GM19035 (cell line): Measurements from ENCODE around the gene DUSP22.
A peak's percentile ranks its signal among the peaks of the same experiment; 100 is the strongest.

Source experiments
- ATAC-seq: cut with Tn5 transposase; IDR thresholded peaks from one replicate; pipeline ENCODE4 v1.9.1; 2021; ENCODE audit not compliant: unreplicated experiment

DUSP22 gene

DNA sequence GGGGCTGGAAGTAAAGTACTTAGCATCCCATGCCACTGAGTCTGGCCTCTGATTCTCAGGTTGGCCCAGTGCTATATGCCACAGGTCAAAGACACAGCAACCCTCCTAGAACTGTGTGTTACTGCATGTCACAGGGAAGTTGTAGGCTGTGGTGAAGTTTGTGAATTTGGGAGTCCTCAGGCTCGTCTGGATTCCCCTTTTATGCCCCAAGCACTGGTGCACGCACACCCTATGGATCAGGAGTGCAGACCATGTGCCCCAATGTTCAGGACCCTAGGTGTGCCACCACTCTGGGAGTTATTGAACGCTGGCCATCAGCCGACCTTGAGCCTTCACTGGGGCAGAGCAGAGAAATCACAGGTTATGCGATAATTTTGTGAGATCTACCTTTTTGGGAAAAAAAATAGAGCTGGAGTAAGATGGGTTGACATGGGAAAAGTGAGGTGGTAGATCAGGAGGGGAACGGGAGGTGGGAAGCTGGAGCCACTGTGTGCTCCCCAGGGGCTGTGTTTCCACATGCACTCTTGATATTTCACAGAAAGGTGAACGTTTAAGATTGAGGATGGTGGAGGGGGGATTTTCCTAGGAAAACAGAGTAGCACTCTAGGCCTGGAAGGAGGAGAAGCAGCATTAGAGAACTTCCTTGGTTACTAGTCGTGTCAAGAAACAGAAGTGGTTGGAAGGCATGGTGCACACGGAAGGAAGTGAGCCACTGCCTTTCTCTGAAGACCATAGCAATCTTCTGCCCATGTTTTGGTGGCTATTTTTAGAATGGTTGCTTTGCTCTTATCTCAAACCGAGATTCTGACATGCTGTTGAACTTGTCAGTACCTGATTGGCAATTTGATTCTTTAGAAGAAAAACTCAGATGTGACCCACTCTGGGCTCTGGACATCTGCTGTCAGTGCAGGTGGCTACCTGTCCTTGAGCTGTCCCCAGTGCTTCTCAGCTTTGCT lies 44.1 kb downstream of the DUSP22 start:
- peak; percentile 41 for ATAC-seq

DNA sequence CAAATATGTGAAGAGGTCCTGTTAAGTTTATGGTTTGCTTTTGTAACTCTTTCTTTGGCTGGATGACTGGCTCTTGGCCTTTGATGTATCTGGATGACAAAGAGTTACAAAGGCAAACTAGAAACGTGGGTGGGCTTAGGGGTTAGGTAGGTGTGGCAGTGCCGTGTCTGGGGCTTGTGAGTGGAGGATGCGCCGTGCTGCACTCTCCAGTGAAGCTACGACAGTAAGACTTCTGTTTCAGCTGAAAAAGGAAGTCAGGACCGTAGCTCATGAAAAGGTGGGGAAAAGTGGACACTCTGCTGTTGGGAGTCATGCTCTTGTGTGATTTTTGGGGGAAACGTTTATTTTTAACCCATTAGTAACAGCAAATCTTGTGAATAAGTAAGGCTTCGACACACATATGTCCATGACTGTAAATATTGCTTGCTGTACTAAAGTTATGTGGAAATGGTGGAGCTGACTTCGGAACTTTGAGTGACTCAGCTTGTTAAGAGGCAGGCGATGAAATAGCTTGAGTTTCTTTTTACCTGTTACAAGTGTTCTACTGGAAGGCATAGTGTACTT lies 45.6 kb downstream of the DUSP22 start:
- no peak for ATAC-seq

DNA sequence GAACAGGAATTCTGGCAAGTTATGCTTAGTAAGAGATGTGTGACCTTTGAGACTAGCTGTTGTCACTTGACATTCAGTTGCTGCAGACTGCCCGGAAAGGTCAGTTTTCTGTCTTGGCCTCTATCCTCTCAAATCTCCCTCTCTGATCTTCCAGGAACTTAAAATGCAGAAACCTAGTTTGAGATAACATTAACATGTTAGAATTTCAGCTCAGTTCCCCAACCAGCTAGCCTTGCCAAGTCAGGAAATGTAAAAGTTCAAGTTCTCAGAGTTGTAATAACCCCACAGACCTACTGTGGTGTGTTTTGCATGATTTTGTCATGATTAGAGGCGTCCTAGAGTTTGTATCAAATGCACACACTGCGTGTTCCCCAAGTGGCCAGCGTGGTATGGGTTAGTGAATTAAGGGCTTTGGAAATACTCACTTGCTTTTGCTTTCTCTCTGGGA lies 46.6 kb downstream of the DUSP22 start:
- no peak for ATAC-seq

DNA sequence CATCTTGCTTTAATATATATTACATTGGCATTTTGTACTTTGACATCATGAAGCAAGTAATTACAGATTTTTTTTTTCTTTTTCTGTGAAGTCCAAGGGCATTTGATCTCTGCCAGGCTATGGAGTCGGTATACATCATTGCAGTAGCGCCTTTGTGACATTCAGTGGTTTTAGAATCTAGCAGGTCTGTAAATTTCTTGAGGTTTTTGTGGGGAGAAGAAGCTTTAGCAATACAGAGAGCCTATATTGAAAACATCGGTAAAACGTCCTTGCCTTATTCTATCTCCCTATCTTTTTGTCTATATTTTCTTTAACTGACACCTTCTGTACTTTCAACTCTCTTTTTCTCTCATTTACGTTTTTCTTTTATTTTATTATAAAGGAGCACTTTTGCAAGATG lies 47.2 kb downstream of the DUSP22 start:
- no peak for ATAC-seq

DNA sequence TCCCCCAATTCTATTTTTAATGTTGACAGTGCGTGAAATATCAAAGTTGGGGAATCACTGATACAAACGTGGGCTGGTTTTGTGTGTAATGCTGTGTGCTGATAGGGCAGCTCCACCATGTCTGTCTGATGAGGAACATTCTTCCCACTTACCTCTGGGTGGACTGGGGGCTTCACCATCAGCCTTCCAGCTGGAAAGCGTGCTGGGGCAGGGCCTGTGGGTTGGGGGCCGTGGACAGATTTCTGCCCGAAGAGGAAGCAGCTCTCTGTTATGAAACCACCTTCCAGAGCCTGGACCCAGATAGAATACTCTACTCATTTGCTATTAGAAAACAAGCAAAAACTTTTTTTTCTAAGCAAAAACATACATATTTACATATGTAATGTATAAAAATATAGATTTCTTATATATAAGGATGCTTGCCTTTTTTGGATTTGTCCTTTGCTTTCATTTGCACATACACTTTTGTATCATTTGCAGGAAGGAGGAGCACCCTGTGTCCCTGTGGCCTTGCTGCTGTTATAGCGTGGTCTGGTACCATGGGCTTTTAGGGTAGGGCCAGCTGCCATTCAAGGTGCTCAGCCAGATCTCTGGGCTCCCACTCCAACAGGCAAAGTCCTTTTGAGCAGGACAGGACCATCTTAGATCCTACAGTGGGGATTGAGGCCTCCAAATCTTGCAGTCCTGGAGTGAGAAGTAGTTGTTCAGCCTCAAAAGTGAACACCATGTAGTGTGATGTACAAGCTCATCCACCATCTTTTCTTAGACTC lies 48.1 kb downstream of the DUSP22 start:
- ATAC-seq, result no peak

DNA sequence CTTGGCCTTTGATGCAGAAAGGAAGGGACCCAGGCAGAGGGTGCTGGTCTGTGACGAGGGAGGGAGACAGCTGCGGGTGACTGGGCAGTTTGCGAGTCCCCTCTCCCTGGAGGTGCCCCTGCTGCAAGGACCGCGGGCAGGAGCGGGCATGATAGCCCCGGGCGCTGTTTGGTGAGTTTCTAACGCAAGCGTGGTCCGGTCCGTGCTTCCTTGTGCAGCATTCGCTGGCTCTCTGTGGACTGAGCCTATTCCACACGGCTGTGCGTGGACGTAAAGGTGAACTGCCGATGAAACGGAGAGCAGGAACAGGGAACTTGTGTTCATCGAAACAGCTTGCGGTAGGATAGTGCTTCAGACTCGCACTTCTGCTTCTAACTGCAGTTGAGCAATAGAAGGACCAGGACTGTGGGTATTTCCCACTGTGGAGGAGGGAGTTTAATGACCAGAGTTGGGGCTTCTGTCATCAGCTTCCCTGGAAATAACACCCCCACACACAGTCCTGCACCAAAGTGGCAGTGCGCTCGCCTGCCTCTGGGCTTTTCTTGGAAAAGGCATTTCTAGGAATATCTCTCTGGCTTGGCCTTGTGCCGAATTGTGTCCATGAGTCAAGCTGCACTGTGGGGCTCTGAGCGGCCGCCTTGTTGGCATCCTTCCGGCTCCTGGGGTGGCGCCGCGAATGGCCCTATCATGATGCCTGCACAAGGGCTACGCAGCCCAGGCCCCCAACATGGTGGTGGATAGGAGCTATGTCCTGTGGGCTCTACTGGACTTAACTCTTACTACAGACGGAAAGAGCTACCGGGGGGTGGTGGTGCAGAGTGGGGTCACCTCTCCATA lies 48.9 kb downstream of the DUSP22 start:
- no peak for ATAC-seq

DNA sequence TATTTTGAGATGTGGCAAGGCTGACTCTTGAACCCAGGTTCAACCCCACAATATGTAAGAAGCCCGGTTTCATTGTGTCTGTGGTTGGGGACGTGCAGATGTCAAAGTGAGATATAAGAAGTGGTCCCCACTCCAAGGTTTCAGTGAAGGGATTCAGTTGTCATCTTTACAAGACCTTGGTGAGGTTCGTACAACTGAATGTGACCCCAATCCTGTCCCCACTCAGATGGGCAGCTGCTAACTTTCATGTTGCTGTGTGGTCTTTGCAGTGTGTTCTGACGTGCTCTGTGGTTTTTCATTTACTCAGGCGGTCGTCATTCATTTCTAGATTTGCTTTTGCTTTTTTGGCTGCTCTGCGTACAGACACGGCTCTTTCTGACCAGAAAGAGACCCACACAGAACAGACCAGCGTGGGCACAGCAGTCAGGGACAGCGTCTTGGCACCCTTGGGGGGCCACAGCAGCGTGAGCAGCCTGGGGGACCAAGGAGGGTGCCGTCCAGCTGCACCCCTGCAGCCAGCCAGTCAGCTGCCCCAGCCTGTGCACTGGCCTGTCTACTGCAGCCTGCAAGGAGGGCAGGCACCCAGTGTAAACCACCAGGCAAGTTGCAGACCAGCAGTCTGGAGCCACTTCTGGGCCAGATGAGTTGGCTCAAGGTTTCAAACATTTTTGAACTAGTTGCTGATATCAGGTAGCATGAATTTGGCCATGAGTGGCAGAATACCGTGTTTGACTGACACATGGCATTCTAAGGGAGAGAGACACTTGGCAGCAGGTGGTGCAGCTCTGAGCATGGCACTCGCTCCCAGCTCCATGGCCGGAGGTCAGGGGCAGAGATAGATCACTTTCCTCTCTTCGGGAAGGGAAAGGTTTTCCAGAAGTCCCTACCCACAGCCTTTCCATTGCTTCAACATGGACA lies 49.9 kb downstream of the DUSP22 start:
- ATAC-seq, result peak; percentile 70

DNA sequence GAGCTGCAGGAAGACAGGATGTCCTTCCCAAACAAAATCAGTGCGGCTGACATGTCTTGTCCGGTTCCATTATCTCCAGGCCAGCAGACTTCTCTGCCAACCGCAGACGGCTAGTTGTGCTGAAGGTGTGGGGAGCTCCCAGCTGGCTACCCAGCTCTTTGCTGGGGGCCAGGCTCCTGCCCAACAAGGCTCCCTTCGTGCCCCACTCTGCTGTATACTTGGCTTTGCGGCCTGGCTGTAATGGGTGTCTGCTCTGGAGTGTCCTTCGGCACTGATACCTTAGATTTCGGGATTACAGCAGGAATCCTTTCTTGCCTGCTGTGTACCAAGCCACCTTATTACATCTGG lies 50.5 kb downstream of the DUSP22 start:
- no peak for ATAC-seq

DNA sequence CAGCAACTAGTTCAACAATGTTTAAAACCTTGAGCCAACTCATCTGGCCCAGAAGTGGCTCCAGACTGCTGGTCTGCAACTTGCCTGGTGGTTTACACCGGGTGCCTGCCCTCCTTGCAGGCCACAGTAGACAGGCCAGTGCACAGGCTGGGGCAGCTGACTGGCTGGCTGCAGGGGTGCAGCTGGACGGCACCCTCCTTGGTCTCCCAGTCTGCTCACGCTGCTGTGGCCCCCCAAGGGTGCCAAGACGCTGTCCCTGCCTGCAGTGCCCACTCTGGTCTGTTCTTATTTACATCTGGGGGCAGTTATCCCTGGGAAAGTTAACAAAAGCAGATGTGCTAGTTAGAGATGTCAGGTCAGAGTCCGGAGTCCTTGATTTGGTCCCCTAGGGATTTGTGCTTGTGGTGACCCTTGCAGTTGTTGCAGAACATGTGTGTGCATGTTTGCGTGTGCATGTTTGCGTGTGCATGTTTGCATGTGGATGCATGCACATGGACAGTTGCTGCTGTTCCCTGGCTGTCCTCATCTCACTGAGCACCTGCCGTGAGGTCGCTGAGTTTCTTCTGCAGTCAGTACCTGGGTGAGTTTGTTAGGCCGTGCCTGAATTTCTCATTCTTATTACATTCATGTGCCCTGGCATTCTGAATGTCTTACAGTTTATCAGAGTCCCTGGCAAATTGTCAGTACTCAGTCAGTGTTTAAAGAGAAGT lies 51.1 kb downstream of the DUSP22 start:
- ATAC-seq, result no peak

DNA sequence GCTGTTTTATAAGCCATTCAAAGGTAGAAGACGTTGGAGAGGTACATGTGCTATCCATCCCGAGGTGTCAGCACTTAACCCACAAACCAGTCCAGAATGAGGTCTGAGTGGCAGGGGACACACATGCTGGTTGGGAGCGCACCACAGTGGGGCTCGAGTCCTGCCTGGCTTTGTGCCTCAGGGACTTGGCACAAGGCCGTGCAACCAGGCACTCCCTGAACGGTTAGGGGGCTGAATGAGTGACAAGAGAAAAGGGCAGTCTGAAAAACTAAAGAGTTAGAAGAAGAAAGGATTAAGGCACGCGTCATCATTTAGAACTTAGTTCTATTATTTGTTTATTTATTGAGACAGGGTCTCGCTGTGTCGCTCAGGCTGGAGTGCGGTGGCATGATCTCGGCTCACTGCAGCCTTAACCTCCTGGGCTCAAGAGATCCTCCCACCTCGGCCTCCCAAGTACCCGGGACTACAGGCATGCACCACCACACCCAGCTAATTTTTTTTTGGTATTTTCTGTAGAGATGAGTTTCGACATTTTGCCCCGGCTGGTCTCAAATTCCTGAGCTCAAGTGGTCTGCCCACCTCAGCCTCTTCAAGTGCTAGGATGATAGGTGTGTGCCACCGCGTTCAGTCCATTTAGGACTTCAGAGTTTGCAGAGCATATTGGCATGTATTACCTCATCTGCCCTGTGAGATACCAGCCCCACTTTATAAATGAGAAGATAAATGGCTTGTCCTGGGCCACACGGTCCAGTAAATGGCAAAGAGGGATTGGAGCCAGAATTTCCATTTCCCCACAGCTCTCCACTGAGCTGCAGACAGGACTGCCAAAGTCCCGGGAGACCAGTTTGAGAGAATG lies 51.9 kb downstream of the DUSP22 start:
- no peak for ATAC-seq

DNA sequence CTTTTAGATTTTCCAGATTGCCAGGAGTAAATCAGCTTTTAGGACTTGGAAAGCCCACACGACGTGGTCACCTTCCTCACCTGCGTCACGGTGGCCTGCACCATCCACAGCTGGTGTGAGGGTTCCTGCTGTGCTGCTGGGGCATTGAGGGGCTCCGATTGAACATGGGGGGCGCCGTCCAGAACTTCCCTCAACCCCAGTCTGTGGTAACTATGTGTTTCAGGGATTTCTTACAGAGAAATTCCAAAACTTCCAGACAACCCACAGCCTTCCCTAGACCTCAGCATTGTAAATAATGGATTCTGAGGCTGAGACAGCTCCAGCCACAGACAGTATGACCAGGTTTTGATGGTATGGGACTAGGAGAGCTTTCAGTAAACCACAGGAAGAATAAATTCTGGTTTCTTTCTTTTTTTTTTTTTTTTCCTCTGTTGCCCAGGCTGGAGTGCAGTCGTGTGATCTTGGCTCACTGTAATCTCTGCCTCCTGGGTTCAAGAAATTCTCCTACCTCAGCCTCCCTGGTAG lies 52.6 kb downstream of the DUSP22 start:
- no peak for ATAC-seq

DNA sequence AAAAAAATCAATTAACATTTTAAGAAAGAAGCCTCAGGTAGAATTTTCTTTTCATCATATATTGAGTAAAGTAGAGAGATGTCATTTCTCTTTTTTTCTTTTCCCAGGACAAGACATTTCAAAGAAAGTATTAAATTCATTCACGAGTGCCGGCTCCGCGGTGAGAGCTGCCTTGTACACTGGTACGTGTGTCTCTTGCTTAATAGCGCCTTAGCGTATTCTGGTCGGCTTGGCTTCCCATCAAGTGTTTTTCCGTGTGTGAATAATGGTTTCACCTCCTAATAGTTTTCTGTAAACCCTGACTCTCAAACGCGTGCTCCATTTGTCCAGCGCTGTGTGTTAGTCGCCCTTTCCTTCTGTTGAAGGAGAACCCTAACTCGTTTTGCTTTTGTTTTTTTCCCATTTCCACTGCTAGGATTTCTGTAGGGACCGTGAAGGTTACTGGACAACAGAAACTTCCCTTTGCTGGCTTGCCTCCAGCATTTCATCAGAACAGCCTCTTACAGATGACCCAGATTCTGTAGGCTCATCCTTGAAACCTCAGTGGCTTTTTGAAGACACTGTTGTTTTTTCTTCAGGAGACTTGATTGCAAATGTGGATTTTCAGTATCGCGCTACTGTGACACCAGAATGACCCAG lies 53.6 kb downstream of the DUSP22 start:
- ATAC-seq, result no peak

DNA sequence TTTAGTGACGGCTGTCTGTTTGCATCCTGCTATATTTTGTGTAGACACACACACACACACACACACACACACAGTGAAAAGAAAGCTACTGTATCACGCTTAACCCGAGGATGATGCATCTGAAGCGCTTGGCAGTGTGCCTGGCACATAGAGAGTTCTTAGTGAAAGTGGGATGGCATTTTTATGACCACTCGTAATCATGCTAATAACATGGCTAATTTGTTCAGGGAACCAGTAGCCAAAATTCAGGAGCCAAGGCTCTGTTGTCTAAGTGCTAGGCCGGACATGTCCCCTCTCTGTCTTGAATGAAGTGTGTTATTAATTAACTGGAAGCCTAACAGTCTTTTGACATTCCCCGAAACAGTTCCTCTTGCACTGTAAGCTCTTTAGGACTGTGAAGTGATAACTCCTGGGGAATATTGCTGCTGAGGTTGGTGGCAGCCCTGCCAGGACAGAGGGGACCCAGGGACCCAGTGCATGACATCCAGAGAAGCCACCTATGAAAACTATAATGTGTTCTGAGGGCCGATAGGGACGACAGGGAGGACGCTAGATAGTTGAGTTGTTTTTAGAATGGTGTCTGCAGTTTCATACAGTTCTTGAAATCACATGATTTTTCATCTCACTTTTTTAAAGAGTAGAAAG lies 54.2 kb downstream of the DUSP22 start:
- ATAC-seq, result no peak

DNA sequence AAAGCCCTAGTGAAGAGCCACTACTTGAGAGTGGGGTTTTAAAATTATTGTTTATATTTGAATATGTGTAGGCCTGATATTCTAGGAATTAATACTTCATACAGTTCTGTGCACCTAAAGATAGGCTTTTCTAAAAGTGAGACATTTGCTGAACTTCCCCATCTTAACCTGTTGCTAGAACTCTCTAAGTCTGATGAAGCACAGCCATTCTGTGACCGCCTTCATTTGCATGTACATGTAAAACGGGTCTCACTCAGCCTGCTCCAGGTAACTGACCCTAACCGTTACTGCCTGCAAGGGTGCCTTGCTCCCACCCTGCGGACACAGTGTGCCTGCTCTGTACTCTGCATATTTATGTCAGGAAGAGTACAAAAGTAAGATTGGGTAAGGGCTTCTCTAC lies 54.9 kb downstream of the DUSP22 start:
- ATAC-seq, result peak; percentile 83

DNA sequence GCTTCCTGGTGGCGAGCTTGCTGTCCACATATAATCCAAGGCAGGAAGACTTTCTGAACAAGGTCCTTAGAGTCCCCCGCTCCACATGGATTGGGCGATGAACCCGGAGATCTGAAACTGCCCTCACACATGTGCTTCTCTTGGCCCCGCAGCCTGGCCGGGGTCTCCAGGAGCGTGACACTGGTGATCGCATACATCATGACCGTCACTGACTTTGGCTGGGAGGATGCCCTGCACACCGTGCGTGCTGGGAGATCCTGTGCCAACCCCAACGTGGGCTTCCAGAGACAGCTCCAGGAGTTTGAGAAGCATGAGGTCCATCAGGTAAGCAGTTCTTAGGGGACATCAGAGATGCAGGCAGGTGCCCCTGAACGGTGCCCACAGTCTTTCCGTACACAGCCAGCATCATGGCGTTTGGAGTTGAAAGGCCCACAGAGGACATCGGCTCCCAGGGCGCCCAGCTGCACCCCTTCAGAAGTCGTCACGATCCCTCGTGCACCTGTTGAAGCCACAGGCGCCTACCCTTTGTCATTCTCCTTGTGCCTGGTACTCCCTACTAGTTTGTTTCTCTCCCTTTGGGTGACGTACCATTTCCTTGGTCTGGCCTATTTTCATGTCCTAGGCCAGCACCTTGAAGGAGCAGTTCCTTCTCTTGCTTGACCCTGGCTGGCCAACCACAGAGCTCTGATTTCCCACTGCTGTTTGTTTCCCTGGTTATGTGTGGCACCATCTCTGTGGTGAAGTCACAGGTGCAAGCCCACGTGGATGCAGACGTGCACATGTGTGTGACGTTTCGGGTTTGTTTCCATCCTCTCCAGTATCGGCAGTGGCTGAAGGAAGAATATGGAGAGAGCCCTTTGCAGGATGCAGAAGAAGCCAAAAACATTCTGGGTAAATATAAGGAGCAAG lies 55.9 kb downstream of the DUSP22 start:
- no peak for ATAC-seq

DNA sequence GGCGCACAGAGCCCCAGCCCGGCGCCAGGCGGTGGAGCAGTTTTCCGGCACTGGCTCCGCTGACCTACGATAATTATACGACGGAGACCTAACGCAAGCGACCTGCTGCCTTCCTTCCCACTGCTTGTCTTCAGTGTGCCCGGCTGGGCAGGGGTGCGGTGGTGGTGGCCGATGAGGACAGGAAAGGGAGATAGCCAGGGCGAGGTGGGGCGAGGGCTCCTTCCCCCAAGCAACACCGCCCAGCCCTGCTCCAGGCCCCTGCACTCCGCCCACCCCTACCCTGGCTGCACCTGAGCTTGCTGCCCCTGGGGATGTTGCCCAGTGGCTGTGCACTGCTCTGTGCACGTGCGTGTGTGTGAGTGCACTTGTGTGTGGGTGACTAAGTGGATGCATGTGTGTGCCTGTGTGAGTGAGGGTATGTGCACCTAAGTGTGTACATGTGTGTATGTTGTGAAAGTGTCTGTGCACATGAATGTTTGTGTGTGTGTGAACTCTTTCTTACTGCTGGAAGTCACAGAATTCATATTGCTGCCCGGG lies 56.6 kb downstream of the DUSP22 start:
- ATAC-seq, result no peak
